ENCODE results near the gene HOXC10. TPM values are rescaled to one million over a fixed set of nuclear protein-coding genes. Genes with fewer than 3 reads are reported as not detected.

Gene HOXC10
- total and polyA plus RNA-seq, 2 donors (not counting 3 experiments of a cell fraction or from before 2014, with no cell fraction given) = 0.18 TPM; not detected in 1

- CTCF ChIA-PET = interaction anchor here (0.6 to 1.1 kb wide), 2 partner anchors 15 to 232 kb away, joined by 4 read pairs; no protein-coding TSS in a partner anchor
Measured at GRCh38 chr12:53973236-53974042, 11.5 kb upstream of the HOXC10 start.

More at GRCh38 chr12:53973236-53974042, 11.5 kb upstream of the HOXC10 start:
- Histone ChIP-seq H3K4me2 (ENCODE audit: insufficient read depth, low read length) (no peak overlapping the region), H3K4me3 (replicated peaks in 1 of 3; ENCODE audit: insufficient read depth in 1 of 3, low read depth in 1 of 3, low read length in 3 of 3) (no peak overlapping the region), H3K4me1 (ENCODE audit: control insufficient read depth, extremely low read depth, insufficient read depth, low read length) (no peaks in the 10 kb centered on the region), H3K36me3 (ENCODE audit: control insufficient read depth in 2 of 2, extremely low read depth in 1 of 2, insufficient read depth in 2 of 2, low read length in 2 of 2) (no peaks in the 10 kb centered on the region), H3K27me3 (ENCODE audit: control insufficient read depth in 2 of 2, insufficient read depth in 2 of 2, low read length in 2 of 2) (peaks cover 88 to 98% of the 10 kb centered on the region in 2 experiments), H3K9me3 (replicated peaks; ENCODE audit: control insufficient read depth, insufficient read depth, low read length) (no peaks in the 10 kb centered on the region), H2AFZ (ENCODE audit: low read depth, low read length) (no peak overlapping the region), H3K9ac (replicated peaks; ENCODE audit: extremely low read depth, insufficient read depth, low read length) (no peak overlapping the region), H3K9me1 (replicated peaks; ENCODE audit: control insufficient read depth, extremely low read depth, insufficient read depth, low read length) (no peaks in the 10 kb centered on the region), H4K20me1 (replicated peaks; ENCODE audit: control insufficient read depth, extremely low read depth, insufficient read depth, low read length) (no peaks in the 10 kb centered on the region), H3K79me2 (ENCODE audit: control insufficient read depth, insufficient read depth, low read length) (no peaks in the 10 kb centered on the region), H3K27ac (ENCODE audit: insufficient read depth, low read depth, low read length) (no peak overlapping the region)
- no peak for FAIRE-seq
- POLR2A ChIA-PET = no interaction called here
- no peak for DNase-seq (ENCODE audit: low read depth, low spot score)
- no TSS peak for BruUV-seq (replicated peaks)
- intact Hi-C loops (cut with micrococcal nuclease) (no loop called here), dilution Hi-C loops (cut with MboI; ENCODE audit: extremely low pct_ligation_motif_present, low sequenced_read_pairs) (no loop called here)
- TF ChIP-seq FOS (IDR thresholded peaks at IDR 0.05; ENCODE audit: borderline replicate concordance, insufficient read depth, low read length) = no peak
- TF ChIP-seq JUN (IDR thresholded peaks at IDR 0.05; ENCODE audit: borderline replicate concordance, insufficient read depth, insufficient read length, low read depth) = no peak
- TF ChIP-seq MYC (IDR thresholded peaks at IDR 0.05; ENCODE audit: low read depth, low read length) = no peak
- peak; percentile 90 for TF ChIP-seq EZH2 (IDR thresholded peaks at IDR 0.05; ENCODE audit: borderline replicate concordance, low read depth, low read length, severe bottlenecking)
- no peak for TF ChIP-seq CTCF (IDR thresholded peaks at IDR 0.05; ENCODE audit: extremely low read depth in 1 of 2, insufficient read depth in 1 of 2, low read depth in 1 of 2, low read length in 2 of 2)
- no peak for TF ChIP-seq POLR2A (IDR thresholded peaks at IDR 0.05; ENCODE audit: low read depth, low read length)
- TF ChIP-seq MAX (IDR thresholded peaks at IDR 0.05; ENCODE audit: insufficient read depth, insufficient read length) = no peak
- TF ChIP-seq POLR2AphosphoS5 (IDR thresholded peaks at IDR 0.05; ENCODE audit: insufficient read depth, low read depth, low read length) = no peak

All from endothelial cell of umbilical vein (primary cell).